H1 (cell line): ENCODE measurements around the gene KDM6A.

ENCODE experiments used
- CHD1 ChIP-seq: IDR thresholded peaks from 2 replicates; pipeline ENCODE4 v1.6.1; 2012; ENCODE audit warnings: low read depth, low read length, improper control_type of control experiment
- JUN ChIP-seq: IDR thresholded peaks from 2 replicates; pipeline ENCODE4 v1.6.1; 2011; ENCODE audit warnings: low read depth, mild to moderate bottlenecking, improper control_type of control experiment, low read length
- KDM1A ChIP-seq: fragments of 200-600, 300-600 bp; sonication (generic); IDR thresholded peaks from 2 replicates; pipeline ENCODE4 v1.7.1; 2016; ENCODE audit warnings: mild to moderate bottlenecking, low read length, borderline replicate concordance
- POLR2A ChIP-seq, 2 experiments: IDR thresholded peaks; 1 replicate in 1 of 2; 2 replicates in 1 of 2; pipeline ENCODE4 v1.6.1; 2011; ENCODE audit warnings: low read depth in 2 of 2, low read length in 2 of 2, mild to moderate bottlenecking in 2 of 2; ENCODE audit errors: control extremely low read depth in 1 of 2
- RAD21 ChIP-seq, 2 experiments: IDR thresholded peaks in 1 of 2; conservative IDR thresholded peaks in 1 of 2; 2 replicates each; pipeline ENCODE4 v1.6.1; 2011; ENCODE audit warnings: low read depth in 2 of 2, low read length in 2 of 2, improper control_type of control experiment in 1 of 2, inconsistent platforms in 1 of 2, mild to moderate bottlenecking in 1 of 2, moderate library complexity in 1 of 2
- SIRT6 ChIP-seq: IDR thresholded peaks from one replicate; pipeline ENCODE4 v1.7.1; 2012; ENCODE audit warnings: low read length, inconsistent platforms
- SP2 ChIP-seq: IDR thresholded peaks from 2 replicates; pipeline ENCODE4 v1.6.1; 2012; ENCODE audit warnings: mild to moderate bottlenecking, low read length, inconsistent platforms
- TF ChIP-seq, protein P1 (sequence below), 3 experiments: IDR thresholded peaks; 1 replicate in 2 of 3; 2 replicates in 1 of 3; pipeline versions ENCODE4 v1.5.1 to v1.6.1; 2011; ENCODE audit warnings: low read length in 3 of 3, mild to moderate bottlenecking in 3 of 3, inconsistent platforms in 2 of 3, low read depth in 1 of 3, moderate library complexity in 1 of 3; ENCODE audit not compliant: insufficient read depth in 1 of 3; ENCODE audit errors: control extremely low read depth in 1 of 3
- TF ChIP-seq, protein P2 (sequence below): IDR thresholded peaks from 2 replicates; pipeline ENCODE4 v1.6.1; 2012; ENCODE audit warnings: inconsistent platforms

DNA sequence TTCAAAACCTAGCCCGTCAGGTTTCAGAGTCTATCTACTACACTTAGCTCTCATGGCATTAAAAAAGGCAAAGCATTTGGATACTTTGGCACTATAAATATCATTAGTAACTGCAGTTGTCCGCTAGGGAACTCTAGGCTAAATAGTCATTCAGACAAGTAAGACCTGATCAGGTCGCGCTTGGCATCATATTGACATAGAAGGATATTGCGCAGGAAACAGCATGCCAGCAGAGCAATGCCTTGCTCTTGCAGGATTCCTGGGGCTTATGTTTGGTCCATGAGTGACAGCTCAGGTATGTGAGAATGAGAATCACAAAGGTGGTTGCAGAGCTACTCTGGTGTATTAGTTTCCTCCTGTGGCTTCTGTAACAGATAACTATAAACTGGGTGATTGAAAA lies 62.7 kb downstream of the KDM6A start:
- TF ChIP-seq, protein P1, sequence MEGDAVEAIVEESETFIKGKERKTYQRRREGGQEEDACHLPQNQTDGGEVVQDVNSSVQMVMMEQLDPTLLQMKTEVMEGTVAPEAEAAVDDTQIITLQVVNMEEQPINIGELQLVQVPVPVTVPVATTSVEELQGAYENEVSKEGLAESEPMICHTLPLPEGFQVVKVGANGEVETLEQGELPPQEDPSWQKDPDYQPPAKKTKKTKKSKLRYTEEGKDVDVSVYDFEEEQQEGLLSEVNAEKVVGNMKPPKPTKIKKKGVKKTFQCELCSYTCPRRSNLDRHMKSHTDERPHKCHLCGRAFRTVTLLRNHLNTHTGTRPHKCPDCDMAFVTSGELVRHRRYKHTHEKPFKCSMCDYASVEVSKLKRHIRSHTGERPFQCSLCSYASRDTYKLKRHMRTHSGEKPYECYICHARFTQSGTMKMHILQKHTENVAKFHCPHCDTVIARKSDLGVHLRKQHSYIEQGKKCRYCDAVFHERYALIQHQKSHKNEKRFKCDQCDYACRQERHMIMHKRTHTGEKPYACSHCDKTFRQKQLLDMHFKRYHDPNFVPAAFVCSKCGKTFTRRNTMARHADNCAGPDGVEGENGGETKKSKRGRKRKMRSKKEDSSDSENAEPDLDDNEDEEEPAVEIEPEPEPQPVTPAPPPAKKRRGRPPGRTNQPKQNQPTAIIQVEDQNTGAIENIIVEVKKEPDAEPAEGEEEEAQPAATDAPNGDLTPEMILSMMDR (IDR thresholded peaks at IDR 0.05; ENCODE audit: control extremely low read depth in 1 of 3, insufficient read depth in 1 of 3, low read depth in 1 of 3, low read length in 3 of 3): no peak
- TF ChIP-seq SIRT6 (no peak), POLR2A (IDR thresholded peaks at IDR 0.05; ENCODE audit: control extremely low read depth in 1 of 2, low read depth in 2 of 2, low read length in 2 of 2) (no peak), KDM1A (no peak), CHD1 (no peak), SP2 (no peak), RAD21 (IDR thresholded peaks at IDR 0.05 in 1 of 2, conservative IDR thresholded peaks at IDR 0.05 in 1 of 2; ENCODE audit: low read depth in 2 of 2, low read length in 2 of 2) (no peak), JUN (no peak)
- TF ChIP-seq, protein P2, sequence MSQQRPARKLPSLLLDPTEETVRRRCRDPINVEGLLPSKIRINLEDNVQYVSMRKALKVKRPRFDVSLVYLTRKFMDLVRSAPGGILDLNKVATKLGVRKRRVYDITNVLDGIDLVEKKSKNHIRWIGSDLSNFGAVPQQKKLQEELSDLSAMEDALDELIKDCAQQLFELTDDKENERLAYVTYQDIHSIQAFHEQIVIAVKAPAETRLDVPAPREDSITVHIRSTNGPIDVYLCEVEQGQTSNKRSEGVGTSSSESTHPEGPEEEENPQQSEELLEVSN: no peak
